Measurements from ENCODE around the gene CCDC192. TPM values are rescaled to one million over a fixed set of nuclear protein-coding genes. Genes with fewer than 3 reads are reported as not detected.

CCDC192 gene
- total and polyA plus RNA-seq, 2 experiments from 2014 or later = 0.40 TPM; not detected in 1

DNA sequence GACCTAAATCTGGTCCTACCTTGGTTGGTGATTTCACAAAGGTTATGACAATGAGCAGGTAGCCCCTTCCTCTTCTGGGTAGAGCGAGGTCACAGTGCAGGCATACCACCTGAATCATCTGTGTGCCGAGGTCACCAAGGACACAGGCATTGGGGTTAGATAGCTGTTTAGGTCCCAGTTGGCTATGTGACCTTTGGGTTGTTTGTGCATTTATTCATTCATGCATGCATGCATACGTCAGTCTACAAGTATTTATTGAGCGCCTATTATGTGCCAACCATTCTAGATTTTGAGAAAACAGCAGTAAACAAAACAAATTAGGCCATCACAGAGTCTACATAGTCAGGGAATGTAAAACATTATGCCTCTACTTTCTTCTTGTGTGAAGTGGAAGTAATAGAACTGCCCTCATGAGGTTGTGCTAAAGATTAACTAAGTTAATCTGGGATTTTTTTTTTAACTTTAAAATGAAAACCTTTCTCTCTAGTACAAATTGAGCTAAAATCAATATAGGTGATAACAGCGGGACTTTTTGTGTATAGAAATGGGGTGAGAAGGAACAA, 275.6 kb downstream of the CCDC192 start:
- DNase-seq (ENCODE audit: low spot score) (no peak), ATAC-seq (no peak)
- Histone ChIP-seq H3K79me2 (replicated peaks; ENCODE audit: insufficient read depth) (no peaks in the 10 kb centered on the region), H3K36me3 (ENCODE audit: insufficient read depth) (no peaks in the 10 kb centered on the region), H4K20me1 (replicated peaks; ENCODE audit: insufficient read depth) (no peaks in the 10 kb centered on the region), H3K27me3 (ENCODE audit: insufficient read depth) (no peaks in the 10 kb centered on the region), H3K27ac (ENCODE audit: low read depth) (no peak overlapping the region), H3K4me2 (no peak overlapping the region; the same call in 1 of the 2 replicates), H3K9me2 (ENCODE audit: insufficient read depth) (no peaks in the 10 kb centered on the region), H3K4me3 (no peak overlapping the region), H3K4me1 (ENCODE audit: insufficient read depth) (peaks cover 9% of the 10 kb centered on the region), H2AFZ (no peak overlapping the region), H3F3A (replicated peaks; ENCODE audit: low read depth) (no peaks in the 10 kb centered on the region)
- TF ChIP-seq POLR2AphosphoS5 (IDR thresholded peaks at IDR 0.05; ENCODE audit: low read depth) = no peak
- TF ChIP-seq, protein P1, sequence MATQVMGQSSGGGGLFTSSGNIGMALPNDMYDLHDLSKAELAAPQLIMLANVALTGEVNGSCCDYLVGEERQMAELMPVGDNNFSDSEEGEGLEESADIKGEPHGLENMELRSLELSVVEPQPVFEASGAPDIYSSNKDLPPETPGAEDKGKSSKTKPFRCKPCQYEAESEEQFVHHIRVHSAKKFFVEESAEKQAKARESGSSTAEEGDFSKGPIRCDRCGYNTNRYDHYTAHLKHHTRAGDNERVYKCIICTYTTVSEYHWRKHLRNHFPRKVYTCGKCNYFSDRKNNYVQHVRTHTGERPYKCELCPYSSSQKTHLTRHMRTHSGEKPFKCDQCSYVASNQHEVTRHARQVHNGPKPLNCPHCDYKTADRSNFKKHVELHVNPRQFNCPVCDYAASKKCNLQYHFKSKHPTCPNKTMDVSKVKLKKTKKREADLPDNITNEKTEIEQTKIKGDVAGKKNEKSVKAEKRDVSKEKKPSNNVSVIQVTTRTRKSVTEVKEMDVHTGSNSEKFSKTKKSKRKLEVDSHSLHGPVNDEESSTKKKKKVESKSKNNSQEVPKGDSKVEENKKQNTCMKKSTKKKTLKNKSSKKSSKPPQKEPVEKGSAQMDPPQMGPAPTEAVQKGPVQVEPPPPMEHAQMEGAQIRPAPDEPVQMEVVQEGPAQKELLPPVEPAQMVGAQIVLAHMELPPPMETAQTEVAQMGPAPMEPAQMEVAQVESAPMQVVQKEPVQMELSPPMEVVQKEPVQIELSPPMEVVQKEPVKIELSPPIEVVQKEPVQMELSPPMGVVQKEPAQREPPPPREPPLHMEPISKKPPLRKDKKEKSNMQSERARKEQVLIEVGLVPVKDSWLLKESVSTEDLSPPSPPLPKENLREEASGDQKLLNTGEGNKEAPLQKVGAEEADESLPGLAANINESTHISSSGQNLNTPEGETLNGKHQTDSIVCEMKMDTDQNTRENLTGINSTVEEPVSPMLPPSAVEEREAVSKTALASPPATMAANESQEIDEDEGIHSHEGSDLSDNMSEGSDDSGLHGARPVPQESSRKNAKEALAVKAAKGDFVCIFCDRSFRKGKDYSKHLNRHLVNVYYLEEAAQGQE (IDR thresholded peaks at IDR 0.05; ENCODE audit: unreplicated experiment) = no peak
- TF ChIP-seq ZNF331 (CRISPR knock-in tag; IDR thresholded peaks at IDR 0.05; ENCODE audit: low read depth) = no peak
- TF ChIP-seq JUNB (IDR thresholded peaks at IDR 0.05; ENCODE audit: unreplicated experiment) = no peak
- no peak for TF ChIP-seq ZNF114 (CRISPR knock-in tag; IDR thresholded peaks at IDR 0.05)
- TF ChIP-seq, protein P2, sequence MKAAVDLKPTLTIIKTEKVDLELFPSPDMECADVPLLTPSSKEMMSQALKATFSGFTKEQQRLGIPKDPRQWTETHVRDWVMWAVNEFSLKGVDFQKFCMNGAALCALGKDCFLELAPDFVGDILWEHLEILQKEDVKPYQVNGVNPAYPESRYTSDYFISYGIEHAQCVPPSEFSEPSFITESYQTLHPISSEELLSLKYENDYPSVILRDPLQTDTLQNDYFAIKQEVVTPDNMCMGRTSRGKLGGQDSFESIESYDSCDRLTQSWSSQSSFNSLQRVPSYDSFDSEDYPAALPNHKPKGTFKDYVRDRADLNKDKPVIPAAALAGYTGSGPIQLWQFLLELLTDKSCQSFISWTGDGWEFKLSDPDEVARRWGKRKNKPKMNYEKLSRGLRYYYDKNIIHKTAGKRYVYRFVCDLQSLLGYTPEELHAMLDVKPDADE (IDR thresholded peaks at IDR 0.05) = no peak
- TF ChIP-seq NANOG (IDR thresholded peaks at IDR 0.05; ENCODE audit: borderline replicate concordance) = no peak
- TF ChIP-seq, protein P3, sequence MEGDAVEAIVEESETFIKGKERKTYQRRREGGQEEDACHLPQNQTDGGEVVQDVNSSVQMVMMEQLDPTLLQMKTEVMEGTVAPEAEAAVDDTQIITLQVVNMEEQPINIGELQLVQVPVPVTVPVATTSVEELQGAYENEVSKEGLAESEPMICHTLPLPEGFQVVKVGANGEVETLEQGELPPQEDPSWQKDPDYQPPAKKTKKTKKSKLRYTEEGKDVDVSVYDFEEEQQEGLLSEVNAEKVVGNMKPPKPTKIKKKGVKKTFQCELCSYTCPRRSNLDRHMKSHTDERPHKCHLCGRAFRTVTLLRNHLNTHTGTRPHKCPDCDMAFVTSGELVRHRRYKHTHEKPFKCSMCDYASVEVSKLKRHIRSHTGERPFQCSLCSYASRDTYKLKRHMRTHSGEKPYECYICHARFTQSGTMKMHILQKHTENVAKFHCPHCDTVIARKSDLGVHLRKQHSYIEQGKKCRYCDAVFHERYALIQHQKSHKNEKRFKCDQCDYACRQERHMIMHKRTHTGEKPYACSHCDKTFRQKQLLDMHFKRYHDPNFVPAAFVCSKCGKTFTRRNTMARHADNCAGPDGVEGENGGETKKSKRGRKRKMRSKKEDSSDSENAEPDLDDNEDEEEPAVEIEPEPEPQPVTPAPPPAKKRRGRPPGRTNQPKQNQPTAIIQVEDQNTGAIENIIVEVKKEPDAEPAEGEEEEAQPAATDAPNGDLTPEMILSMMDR (conservative IDR thresholded peaks at IDR 0.05; ENCODE audit: low read depth in 2 of 2) = no peak
- no peak for TF ChIP-seq EZH2phosphoT487 (IDR thresholded peaks at IDR 0.05; ENCODE audit: unreplicated experiment)
- TF ChIP-seq EZH2 (IDR thresholded peaks at IDR 0.05; ENCODE audit: low read depth, unreplicated experiment) = no peak
- no peak for TF ChIP-seq CREB1 (CRISPR knock-in tag; IDR thresholded peaks at IDR 0.05; ENCODE audit: low read depth)
- H3K36me3 Mint-ChIP-seq (ENCODE audit: low read depth) = no peaks in the 10 kb centered on the region
- peaks cover 17% of the 10 kb centered on the region; the same call in 2 of the 3 replicates for H3K4me1 Mint-ChIP-seq
- H3K4me3 Mint-ChIP-seq = no peak overlapping the region
- H3K27ac Mint-ChIP-seq = no peak overlapping the region; the same call in 1 of the 2 replicates
- H3K9me3 Mint-ChIP-seq = no peaks in the 10 kb centered on the region
- peaks cover 3% of the 10 kb centered on the region for H3K27me3 Mint-ChIP-seq (ENCODE audit: insufficient read depth, low read depth, poor library complexity)
